Tibial artery (tissue), 4 donors: ENCODE data around the gene RALB.

Experiments used
- DNase-seq, 2 donors: peaks; one replicate each; pipeline ENCODE4 v3.0.0-alpha.2; 2019
- H3K27ac ChIP-seq, 2 donors: fragments of 200-600 bp; sonication (generic) in 1 of 2; 1 replicate in 1 of 2; 2 replicates in 1 of 2; pipeline ENCODE4 v1.5.1; 2018 to 2019; ENCODE audit warnings: mild to moderate bottlenecking in 1 of 2
- H3K27me3 ChIP-seq, 2 donors: fragments of 200-600 bp; sonication (generic) in 1 of 2; one replicate each; pipeline versions ENCODE4 v1.5.1 to v1.6.0; 2016 to 2019
- H3K36me3 ChIP-seq, 3 donors: fragments of 200-600 bp; sonication (generic) in 2 of 3; one replicate each; pipeline ENCODE4 v1.5.1; 2016 to 2019; ENCODE audit warnings: mild to moderate bottlenecking in 2 of 3
- H3K4me1 ChIP-seq, 4 donors: fragments of 200-600 bp; sonication (generic) in 2 of 4; 1 replicate in 3 of 4; 2 replicates in 1 of 4; pipeline ENCODE4 v1.5.1; 2016 to 2019
- H3K4me3 ChIP-seq, 2 donors: fragments of 200-600 bp; sonication (generic) in 1 of 2; 1 replicate in 1 of 2; 2 replicates in 1 of 2; pipeline ENCODE4 v1.5.1; 2018 to 2019; ENCODE audit warnings: mild to moderate bottlenecking in 2 of 2
- H3K9me3 ChIP-seq, 3 donors: fragments of 200-600 bp; sonication (generic) in 1 of 3; one replicate each; pipeline ENCODE4 v1.5.1; 2016 to 2019
- intact Hi-C: fragments of 100-400 bp; cut with DNase I; formaldehyde crosslinking; loops from one replicate; pipeline ENCODE4 v1.15.0; 2023; ENCODE audit warnings: low total_unique reads
- TF ChIP-seq, protein P1 (sequence below), 2 experiments: fragments of 200-600 bp in 1 of 2; fragments of 450-650 bp in 1 of 2; IDR thresholded peaks; one replicate each; pipeline ENCODE4 v1.5.1; 2017 to 2019; ENCODE audit warnings: antibody characterized with exemption in 2 of 2, mild to moderate bottlenecking in 1 of 2, moderate library complexity in 1 of 2

RALB gene

DNA sequence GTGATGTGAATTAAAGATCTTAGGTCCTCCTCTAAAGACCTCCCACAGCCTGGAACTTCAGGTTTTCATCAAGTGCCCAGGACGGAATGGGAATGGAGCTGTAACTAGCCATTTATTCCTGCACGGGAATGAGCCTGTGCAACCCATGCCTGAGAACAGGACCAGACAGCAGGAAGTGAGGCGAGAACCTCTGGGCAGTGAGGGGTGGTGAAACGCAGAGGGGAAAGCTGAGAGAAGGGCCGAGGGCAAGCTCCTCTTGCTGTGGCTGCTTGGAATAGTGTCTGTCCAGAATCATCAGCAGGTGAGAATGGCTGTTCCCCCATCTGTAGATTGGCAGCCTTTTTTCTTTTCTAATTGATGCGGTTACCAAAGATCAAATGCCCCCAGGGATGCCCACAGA, 4.8 kb upstream of the RALB start:
- intact Hi-C loops = no loop called here
- H3K4me3 ChIP-seq = no peak overlapping the region
- H3K27me3 ChIP-seq = no peaks in the 10 kb centered on the region
- TF ChIP-seq, protein P1, sequence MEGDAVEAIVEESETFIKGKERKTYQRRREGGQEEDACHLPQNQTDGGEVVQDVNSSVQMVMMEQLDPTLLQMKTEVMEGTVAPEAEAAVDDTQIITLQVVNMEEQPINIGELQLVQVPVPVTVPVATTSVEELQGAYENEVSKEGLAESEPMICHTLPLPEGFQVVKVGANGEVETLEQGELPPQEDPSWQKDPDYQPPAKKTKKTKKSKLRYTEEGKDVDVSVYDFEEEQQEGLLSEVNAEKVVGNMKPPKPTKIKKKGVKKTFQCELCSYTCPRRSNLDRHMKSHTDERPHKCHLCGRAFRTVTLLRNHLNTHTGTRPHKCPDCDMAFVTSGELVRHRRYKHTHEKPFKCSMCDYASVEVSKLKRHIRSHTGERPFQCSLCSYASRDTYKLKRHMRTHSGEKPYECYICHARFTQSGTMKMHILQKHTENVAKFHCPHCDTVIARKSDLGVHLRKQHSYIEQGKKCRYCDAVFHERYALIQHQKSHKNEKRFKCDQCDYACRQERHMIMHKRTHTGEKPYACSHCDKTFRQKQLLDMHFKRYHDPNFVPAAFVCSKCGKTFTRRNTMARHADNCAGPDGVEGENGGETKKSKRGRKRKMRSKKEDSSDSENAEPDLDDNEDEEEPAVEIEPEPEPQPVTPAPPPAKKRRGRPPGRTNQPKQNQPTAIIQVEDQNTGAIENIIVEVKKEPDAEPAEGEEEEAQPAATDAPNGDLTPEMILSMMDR (IDR thresholded peaks at IDR 0.05) = no peak
- no peaks in the 10 kb centered on the region for H3K36me3 ChIP-seq
- no peaks in the 10 kb centered on the region for H3K9me3 ChIP-seq
- no peak for DNase-seq
- peaks cover 0 to 15% (median 3%) of the 10 kb centered on the region in 4 donors for H3K4me1 ChIP-seq
- H3K27ac ChIP-seq = no peak overlapping the region

DNA sequence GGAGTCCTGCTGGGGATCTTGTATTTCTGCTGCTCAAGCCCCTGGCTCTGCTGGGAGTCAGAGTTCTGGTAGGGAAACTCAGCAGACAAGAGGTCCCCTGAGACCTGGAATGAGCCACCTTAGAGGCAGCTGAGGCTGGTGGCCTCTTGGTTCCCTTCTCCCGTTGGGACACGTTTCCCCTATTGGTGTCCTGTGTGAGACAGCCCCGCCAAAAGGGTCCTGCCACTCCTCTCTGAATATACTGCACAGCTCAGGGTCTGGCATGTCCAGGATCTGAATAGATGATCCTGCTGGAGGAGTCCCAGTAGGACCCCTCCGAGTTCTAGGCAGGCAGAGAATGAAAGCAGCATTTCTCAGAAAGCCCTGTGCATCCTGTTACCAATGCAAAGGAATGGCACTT, 2.0 kb upstream of the RALB start:
- Histone ChIP-seq H3K9me3 (no peaks in the 10 kb centered on the region), H3K4me1 (peaks cover 0 to 19% (median 16%) of the 10 kb centered on the region in 4 donors), H3K4me3 (no peak overlapping the region), H3K36me3 (no peaks in the 10 kb centered on the region), H3K27me3 (no peaks in the 10 kb centered on the region), H3K27ac (no peak overlapping the region)
- DNase-seq = no peak
- TF ChIP-seq, protein P1 (IDR thresholded peaks at IDR 0.05) = no peak
- intact Hi-C loops = no loop called here

DNA sequence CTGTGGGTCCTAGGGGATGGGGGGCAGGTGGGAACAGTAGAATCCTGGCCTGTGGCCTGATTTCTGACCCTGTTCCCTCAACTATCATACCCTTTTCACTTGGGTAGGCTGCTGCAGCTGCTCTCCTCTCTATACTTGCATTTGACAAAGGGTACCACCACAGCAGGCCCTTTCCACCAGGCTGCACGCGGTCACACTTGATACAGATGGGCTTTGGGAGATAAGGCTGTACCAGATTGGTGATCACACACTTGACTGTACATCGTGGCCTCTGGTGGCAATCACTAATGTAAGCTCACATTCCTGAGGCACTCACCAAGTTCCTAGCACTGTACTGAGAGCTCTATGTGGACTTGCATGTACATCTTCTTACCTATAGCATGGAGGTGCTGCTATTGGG, 1.6 kb upstream of the RALB start:
- TF ChIP-seq, protein P1 (IDR thresholded peaks at IDR 0.05) = no peak
- peaks cover 0 to 19% (median 14%) of the 10 kb centered on the region in 4 donors for H3K4me1 ChIP-seq
- no peaks in the 10 kb centered on the region for H3K36me3 ChIP-seq
- H3K9me3 ChIP-seq = no peaks in the 10 kb centered on the region
- no peak for DNase-seq
- no peak overlapping the region for H3K4me3 ChIP-seq
- no peaks in the 10 kb centered on the region for H3K27me3 ChIP-seq
- no peak overlapping the region for H3K27ac ChIP-seq
- intact Hi-C loops = no loop called here

DNA sequence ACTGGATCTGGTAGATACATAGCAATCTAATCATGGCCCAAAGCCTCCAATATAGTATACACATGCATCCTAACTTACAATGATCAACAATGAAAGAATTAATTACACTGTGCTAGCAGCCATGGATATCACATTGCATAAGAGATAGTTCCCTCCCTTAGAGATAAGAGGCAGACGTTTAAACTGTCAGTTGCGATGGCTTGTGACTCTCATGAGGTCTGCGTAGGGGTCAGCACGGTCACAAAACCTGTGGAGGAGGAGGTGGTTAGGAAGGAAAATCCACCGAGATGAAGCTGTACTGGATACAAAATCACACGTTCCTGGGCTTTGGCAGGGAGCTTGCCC, 800 bp upstream of the RALB start:
- H3K4me1 ChIP-seq = peaks cover 0 to 24% (median 14%) of the 10 kb centered on the region in 4 donors
- H3K36me3 ChIP-seq = no peaks in the 10 kb centered on the region
- H3K9me3 ChIP-seq = no peaks in the 10 kb centered on the region
- intact Hi-C loops = no loop called here
- H3K4me3 ChIP-seq = peak overlapping the region; percentile 80 to 86
- H3K27ac ChIP-seq = peak overlapping the region; percentile 65 to 83
- TF ChIP-seq, protein P1 (IDR thresholded peaks at IDR 0.05) = no peak
- no peak for DNase-seq
- no peaks in the 10 kb centered on the region for H3K27me3 ChIP-seq

DNA sequence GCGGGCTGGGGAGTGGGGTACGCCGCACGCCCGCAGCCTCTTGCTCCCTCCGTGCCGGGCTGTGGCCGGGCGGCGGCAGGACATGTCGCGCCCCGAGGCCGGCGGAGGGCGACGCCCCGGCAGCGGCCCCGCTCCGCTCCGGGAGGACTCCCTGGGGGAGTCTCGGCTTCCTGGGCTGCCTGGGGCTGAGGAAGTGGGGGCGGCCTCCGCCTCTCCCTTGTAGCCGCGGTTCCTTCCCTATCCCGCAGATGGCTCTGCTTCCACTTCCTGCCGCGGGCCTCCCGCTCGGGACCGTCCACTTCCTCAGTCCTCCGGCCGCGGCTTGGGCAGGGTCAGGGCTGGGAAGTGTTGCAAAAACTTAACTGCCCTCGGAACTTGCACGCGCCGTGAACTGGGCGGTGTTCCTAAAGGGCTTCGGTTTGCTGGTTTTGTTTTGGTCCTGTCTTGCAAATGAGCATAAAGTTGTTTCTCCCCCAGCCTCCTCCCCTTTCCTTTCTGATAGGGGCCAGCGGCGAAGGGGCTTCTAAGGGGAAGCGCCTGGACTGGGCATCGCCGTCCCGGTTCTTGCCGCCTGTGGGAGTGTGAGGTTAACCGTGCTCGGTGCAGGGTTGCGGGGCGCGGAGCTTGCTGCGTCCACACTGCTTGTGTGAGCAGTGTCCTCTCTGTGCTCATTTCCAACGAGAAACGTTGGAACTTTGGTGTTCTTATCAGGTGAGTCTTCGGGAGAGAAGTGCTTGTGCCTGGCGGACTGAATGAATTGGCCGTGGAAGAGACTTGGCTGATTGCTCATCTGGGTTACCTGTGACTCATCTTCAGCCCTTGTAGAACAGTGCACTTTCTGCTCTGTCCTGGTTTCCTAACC, 600 bp downstream of the RALB start:
- no peaks in the 10 kb centered on the region for H3K9me3 ChIP-seq
- intact Hi-C loops = no loop called here
- H3K27ac ChIP-seq = peak overlapping the region; percentile 65 to 83
- H3K27me3 ChIP-seq = no peaks in the 10 kb centered on the region
- H3K4me1 ChIP-seq = peaks cover 0 to 24% (median 14%) of the 10 kb centered on the region in 4 donors
- peak; percentile 86 to 90 for DNase-seq
- TF ChIP-seq, protein P1 (IDR thresholded peaks at IDR 0.05) = peak; percentile 26 to 36
- H3K4me3 ChIP-seq = peak overlapping the region; percentile 80 to 86
- H3K36me3 ChIP-seq = no peaks in the 10 kb centered on the region
